Activated naive CD4-positive, alpha-beta T cell treated with anti-CD3 and anti-CD28 coated beads for 36 hours (primary cell): ENCODE measurements around the gene FBLIM1. TPM values are rescaled to one million over a fixed set of nuclear protein-coding genes. Genes with fewer than 3 reads are reported as not detected.

ENCODE experiments used
- CTCF ChIA-PET: fragments of 350-600 bp; sonication (Branson Sonifier 250); formaldehyde crosslinking; loops from one replicate; lab custom pipeline; 2021; ENCODE audit warnings: antibody characterized with exemption; lab: Charles Lee
- DNase-seq: peaks from one replicate; pipeline ENCODE4 v3.0.0-alpha.2; 2020
- H3K27ac Mint-ChIP-seq: one replicate; pipeline ENCODE4 v1.8.0; 2021; ENCODE audit warnings: mild to moderate bottlenecking, mixed read lengths
- H3K27me3 Mint-ChIP-seq: one replicate; pipeline ENCODE4 v1.8.0; 2021; ENCODE audit warnings: low read depth, mixed read lengths
- H3K36me3 Mint-ChIP-seq: one replicate; pipeline ENCODE4 v1.8.0; 2021; ENCODE audit warnings: low read depth, mixed read lengths
- H3K4me1 Mint-ChIP-seq: one replicate; pipeline ENCODE4 v1.8.0; 2021; ENCODE audit warnings: low read depth, mixed read lengths
- H3K4me3 Mint-ChIP-seq: one replicate; pipeline ENCODE4 v1.8.0; 2021; ENCODE audit warnings: mild to moderate bottlenecking, moderate library complexity, mixed read lengths
- H3K9me3 Mint-ChIP-seq: one replicate; pipeline ENCODE4 v1.8.0; 2021; ENCODE audit warnings: mixed read lengths
- intact Hi-C: fragments of 100-400 bp; cut with micrococcal nuclease; formaldehyde crosslinking; loops from one replicate; pipeline ENCODE4 v1.15.1; 2023
- total RNA-seq, 2 experiments: library from RNA; stranded (reverse); gene quantifications; one replicate each; pipeline ENCODE4 v1.2.3, GENCODE V29; 2021

Gene FBLIM1
- total RNA-seq, 2 experiments from 2014 or later = not detected

DNA sequence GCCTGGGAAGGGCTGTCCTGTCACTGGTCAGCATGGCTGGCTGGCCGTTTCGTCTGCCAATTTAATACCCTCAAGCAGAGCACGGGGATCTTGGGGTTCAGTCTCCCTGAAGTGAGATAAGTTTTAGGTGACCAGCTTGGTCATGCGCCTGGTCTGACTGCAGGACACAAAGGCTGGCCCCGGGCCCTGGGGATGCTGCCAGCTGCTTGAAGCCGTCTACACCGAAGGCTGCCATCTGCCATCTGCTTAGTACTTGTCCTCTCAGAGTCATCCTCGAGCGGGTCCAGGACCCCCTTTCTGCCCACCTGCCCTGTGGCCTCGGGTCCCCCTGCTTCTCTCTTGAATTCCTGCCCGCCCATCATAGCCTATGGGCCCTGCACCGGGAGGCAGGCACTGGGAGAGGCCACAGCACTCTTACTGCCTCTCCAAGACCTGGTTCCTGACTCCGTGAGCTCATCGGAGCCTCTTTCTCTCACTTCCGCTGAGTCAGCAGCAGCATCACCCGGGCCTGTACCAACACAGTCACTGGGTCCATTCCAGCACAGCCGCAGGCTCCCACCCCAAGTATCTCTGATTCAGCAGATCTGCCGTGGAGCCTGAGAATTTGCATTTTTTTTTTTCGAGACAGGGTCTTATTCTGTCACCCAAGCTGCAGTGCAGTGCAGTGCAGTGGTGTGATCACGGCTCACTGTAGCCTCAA lies 7.0 kb downstream of the FBLIM1 start:
- CTCF ChIA-PET = interaction anchor here (0.8 to 0.9 kb wide), 2 partner anchors 26 to 27 kb away, joined by 3 read pairs; no protein-coding TSS in a partner anchor
- H3K9me3 Mint-ChIP-seq = no peaks in the 10 kb centered on the region
- H3K27me3 Mint-ChIP-seq = peaks cover 8% of the 10 kb centered on the region
- H3K4me1 Mint-ChIP-seq = no peaks in the 10 kb centered on the region
- H3K27ac Mint-ChIP-seq = no peak overlapping the region
- H3K4me3 Mint-ChIP-seq = no peak overlapping the region
- no peak for DNase-seq
- intact Hi-C loops = no loop called here
- H3K36me3 Mint-ChIP-seq = no peaks in the 10 kb centered on the region

GRCh38 chr1:15767941-15768340 lies 9.3 kb downstream of the FBLIM1 start:
- CTCF ChIA-PET = no interaction called here
- DNase-seq = no peak
- H3K36me3 Mint-ChIP-seq = no peaks in the 10 kb centered on the region
- intact Hi-C loops = no loop called here
- H3K9me3 Mint-ChIP-seq = no peaks in the 10 kb centered on the region
- H3K27me3 Mint-ChIP-seq = no peaks in the 10 kb centered on the region
- no peak overlapping the region for H3K4me3 Mint-ChIP-seq
- H3K4me1 Mint-ChIP-seq = no peaks in the 10 kb centered on the region
- no peak overlapping the region for H3K27ac Mint-ChIP-seq

DNA sequence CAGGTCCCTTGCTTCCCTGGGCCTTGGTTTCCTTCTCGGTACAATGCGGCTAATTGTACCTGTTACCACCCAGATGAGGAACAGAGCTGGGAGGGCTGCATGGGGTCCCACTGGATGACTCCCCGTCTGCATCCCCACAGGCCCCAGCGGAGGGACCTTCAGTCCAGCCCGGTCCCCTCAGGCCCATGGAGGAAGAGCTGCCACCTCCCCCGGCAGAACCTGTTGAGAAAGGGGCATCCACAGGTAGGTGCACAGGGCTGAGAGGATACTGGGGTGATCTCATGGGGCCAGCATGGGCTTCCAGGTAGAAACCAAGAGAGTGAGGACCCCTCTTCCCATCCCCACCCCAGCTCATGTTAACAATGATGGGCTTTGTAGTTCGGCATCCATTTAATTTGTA lies 9.8 kb downstream of the FBLIM1 start:
- CTCF ChIA-PET = interaction anchor here (0.6 kb wide), 1 partner anchor 20 kb away, joined by 3 read pairs; no protein-coding TSS in a partner anchor
- no peak overlapping the region for H3K4me3 Mint-ChIP-seq
- no peaks in the 10 kb centered on the region for H3K36me3 Mint-ChIP-seq
- DNase-seq = no peak
- H3K4me1 Mint-ChIP-seq = no peaks in the 10 kb centered on the region
- intact Hi-C loops = no loop called here
- H3K27me3 Mint-ChIP-seq = no peaks in the 10 kb centered on the region
- no peak overlapping the region for H3K27ac Mint-ChIP-seq
- no peaks in the 10 kb centered on the region for H3K9me3 Mint-ChIP-seq

DNA sequence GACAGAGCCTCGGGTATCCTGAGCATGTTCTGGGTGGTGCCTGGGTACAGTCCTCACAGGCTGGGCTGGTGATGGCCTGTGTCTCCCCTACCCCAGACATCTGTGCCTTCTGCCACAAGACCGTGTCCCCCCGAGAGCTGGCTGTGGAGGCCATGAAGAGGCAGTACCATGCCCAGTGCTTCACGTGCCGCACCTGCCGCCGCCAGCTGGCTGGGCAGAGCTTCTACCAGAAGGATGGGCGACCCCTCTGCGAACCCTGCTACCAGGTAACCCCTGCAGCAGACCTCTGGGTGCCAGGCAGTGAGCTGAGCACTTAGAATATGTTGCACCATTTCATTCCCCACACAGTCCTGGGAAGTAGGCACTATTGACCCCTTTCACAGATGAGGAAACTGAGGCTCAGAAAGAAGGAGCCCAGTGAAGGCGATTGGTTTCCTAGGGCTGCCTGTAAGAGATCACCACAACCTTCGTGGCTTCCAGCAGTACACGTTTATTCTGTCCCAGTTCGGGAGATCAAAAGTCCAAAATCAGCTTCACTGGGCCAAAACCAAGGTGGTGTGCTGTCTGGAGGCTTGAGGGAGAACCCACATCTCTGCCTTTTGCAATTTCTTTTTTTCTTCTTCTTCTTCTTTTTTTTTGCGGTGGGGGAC lies 11.8 kb downstream of the FBLIM1 start:
- intact Hi-C loops = no loop called here
- Mint-ChIP-seq H3K4me1 (no peaks in the 10 kb centered on the region), H3K36me3 (no peaks in the 10 kb centered on the region), H3K9me3 (no peaks in the 10 kb centered on the region), H3K4me3 (no peak overlapping the region), H3K27me3 (no peaks in the 10 kb centered on the region), H3K27ac (no peak overlapping the region)
- CTCF ChIA-PET = interaction anchor here (0.6 kb wide), 1 partner anchor 30 kb away, joined by 4 read pairs; no protein-coding TSS in a partner anchor
- DNase-seq = no peak

DNA sequence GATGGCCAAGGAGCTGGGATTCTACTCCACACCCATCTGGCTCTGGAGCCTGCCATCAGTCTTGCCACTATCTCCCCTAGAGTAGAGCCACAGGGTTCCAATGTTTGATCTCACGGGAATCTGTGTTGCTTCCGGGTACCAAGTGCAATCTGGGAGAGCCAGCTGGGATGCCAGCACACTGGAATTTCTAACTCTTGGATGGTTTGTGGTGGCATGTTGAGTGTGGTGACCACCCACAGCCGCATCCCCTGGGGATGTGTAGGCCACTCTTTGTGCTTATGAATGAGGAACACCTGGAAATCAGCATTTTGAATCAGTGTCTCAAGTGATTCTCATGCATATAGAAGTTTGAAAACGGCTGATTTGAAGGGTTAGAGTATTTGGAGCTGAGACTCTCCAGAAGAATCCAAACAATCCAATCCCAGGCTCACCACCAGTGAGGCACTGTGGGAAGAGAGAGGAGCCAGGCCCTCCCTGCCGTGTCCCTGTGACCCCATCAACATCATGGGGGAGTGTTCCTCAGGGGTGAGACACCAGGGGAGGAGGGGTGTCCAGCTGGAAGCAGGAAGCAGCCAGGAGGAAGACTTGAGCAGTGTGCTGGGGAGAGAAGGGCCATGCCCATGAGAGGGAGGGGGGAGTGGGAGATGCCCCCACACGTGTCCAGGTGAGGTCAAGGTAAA lies 13.4 kb downstream of the FBLIM1 start:
- no peaks in the 10 kb centered on the region for H3K36me3 Mint-ChIP-seq
- no peaks in the 10 kb centered on the region for H3K4me1 Mint-ChIP-seq
- intact Hi-C loops = no loop called here
- CTCF ChIA-PET = no interaction called here
- H3K9me3 Mint-ChIP-seq = no peaks in the 10 kb centered on the region
- H3K4me3 Mint-ChIP-seq = no peak overlapping the region
- DNase-seq = no peak
- no peaks in the 10 kb centered on the region for H3K27me3 Mint-ChIP-seq
- H3K27ac Mint-ChIP-seq = no peak overlapping the region

- CTCF ChIA-PET = interaction anchor here (0.6 to 1.3 kb wide), 2 partner anchors 15 to 40 kb away, joined by 3 read pairs; no protein-coding TSS in a partner anchor
- H3K27ac Mint-ChIP-seq = no peak overlapping the region
- H3K4me1 Mint-ChIP-seq = no peaks in the 10 kb centered on the region
- no peak for DNase-seq
- H3K36me3 Mint-ChIP-seq = no peaks in the 10 kb centered on the region
- intact Hi-C loops = no loop called here
- H3K9me3 Mint-ChIP-seq = no peaks in the 10 kb centered on the region
- H3K4me3 Mint-ChIP-seq = no peak overlapping the region
- H3K27me3 Mint-ChIP-seq = no peaks in the 10 kb centered on the region
Observed at GRCh38 chr1:15775706-15776105, 17.1 kb downstream of the FBLIM1 start.

- intact Hi-C loops = no loop called here
- Mint-ChIP-seq H3K4me1 (no peaks in the 10 kb centered on the region), H3K4me3 (no peak overlapping the region), H3K36me3 (no peaks in the 10 kb centered on the region), H3K9me3 (no peaks in the 10 kb centered on the region), H3K27ac (no peak overlapping the region), H3K27me3 (no peaks in the 10 kb centered on the region)
- CTCF ChIA-PET = interaction anchor here (0.6 kb wide), 2 partner anchors 107 to 263 kb away, joined by 3 to 5 read pairs; no protein-coding TSS in a partner anchor
- DNase-seq = no peak
Observed at GRCh38 chr1:15777909-15778707, 19.5 kb downstream of the FBLIM1 start.

- H3K4me3 Mint-ChIP-seq = no peak overlapping the region
- H3K36me3 Mint-ChIP-seq = no peaks in the 10 kb centered on the region
- no peaks in the 10 kb centered on the region for H3K4me1 Mint-ChIP-seq
- H3K27ac Mint-ChIP-seq = no peak overlapping the region
- CTCF ChIA-PET = no interaction called here
- H3K9me3 Mint-ChIP-seq = no peaks in the 10 kb centered on the region
- DNase-seq = no peak
- no peaks in the 10 kb centered on the region for H3K27me3 Mint-ChIP-seq
- intact Hi-C loops = no loop called here
Observed at GRCh38 chr1:15785683-15786082, 27.1 kb downstream of the FBLIM1 start.

DNA sequence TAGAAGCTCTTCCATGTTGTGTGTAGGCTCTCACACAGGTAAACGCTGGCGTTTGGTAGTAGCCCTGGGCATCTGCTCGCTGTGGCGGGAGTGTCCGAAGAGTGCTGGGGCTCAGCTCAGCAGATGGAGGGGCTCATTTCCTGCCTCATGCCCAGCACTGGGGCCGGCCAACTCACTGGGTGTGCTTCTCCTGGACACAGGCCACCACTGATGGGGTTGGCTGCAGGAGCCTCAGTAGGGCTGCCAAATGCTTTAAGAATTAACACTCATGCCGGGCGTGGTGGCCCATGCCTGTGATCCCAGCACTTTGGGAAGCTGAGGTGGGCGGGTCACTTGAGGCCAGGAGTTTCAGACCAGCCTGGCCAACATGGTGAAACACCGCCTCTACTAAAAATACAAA lies 28.0 kb downstream of the FBLIM1 start:
- H3K9me3 Mint-ChIP-seq = no peaks in the 10 kb centered on the region
- no peak overlapping the region for H3K27ac Mint-ChIP-seq
- intact Hi-C loops = no loop called here
- CTCF ChIA-PET = interaction anchor here (1.6 kb wide), 1 partner anchor 223 kb away, joined by 4 read pairs; no protein-coding TSS in a partner anchor
- no peaks in the 10 kb centered on the region for H3K36me3 Mint-ChIP-seq
- H3K27me3 Mint-ChIP-seq = no peaks in the 10 kb centered on the region
- no peaks in the 10 kb centered on the region for H3K4me1 Mint-ChIP-seq
- DNase-seq = no peak
- no peak overlapping the region for H3K4me3 Mint-ChIP-seq

GRCh38 chr1:15788624-15789301 lies 30.2 kb downstream of the FBLIM1 start:
- H3K36me3 Mint-ChIP-seq = no peaks in the 10 kb centered on the region
- peaks cover 2% of the 10 kb centered on the region for H3K4me1 Mint-ChIP-seq
- H3K9me3 Mint-ChIP-seq = no peaks in the 10 kb centered on the region
- CTCF ChIA-PET = interaction anchor here (0.6 to 1.2 kb wide), 7 partner anchors 15 to 219 kb away, joined by 3 to 5 read pairs (median 3); no protein-coding TSS in a partner anchor
- no peak overlapping the region for H3K27ac Mint-ChIP-seq
- DNase-seq = no peak
- intact Hi-C loops = no loop called here
- no peaks in the 10 kb centered on the region for H3K27me3 Mint-ChIP-seq
- no peak overlapping the region for H3K4me3 Mint-ChIP-seq

GRCh38 chr1:15796086-15796462 lies 37.5 kb downstream of the FBLIM1 start:
- H3K27me3 Mint-ChIP-seq = no peaks in the 10 kb centered on the region
- CTCF ChIA-PET = interaction anchor here (0.6 to 2.3 kb wide), 4 partner anchors 10 to 390 kb away, joined by 5 to 9 read pairs (median 6); no protein-coding TSS in a partner anchor
- DNase-seq = no peak
- peaks cover 2% of the 10 kb centered on the region for H3K4me1 Mint-ChIP-seq
- H3K36me3 Mint-ChIP-seq = no peaks in the 10 kb centered on the region
- intact Hi-C loops = loop anchor here (10.0 kb wide), 1 partner anchor 389 kb away; no protein-coding TSS in a partner anchor
- H3K9me3 Mint-ChIP-seq = no peaks in the 10 kb centered on the region
- H3K27ac Mint-ChIP-seq = no peak overlapping the region
- no peak overlapping the region for H3K4me3 Mint-ChIP-seq
